IMR-90 (cell line): ENCODE data around the gene KRT82. TPM values are rescaled to one million over a fixed set of nuclear protein-coding genes. Genes with fewer than 3 reads are reported as not detected.

Experiments
- ATAC-seq: fragments of 200-7000 bp; cut with Tn5 transposase; 2 replicates; pipeline ENCODE4 v1.9.1; 2020; ENCODE audit warnings: low read depth, mild to moderate bottlenecking, moderate library complexity
- BruUV-seq: library from RNA; stranded (reverse); fragments of 400-500 nt; replicated peaks from 2 replicates; lab custom pipeline; 2021; lab: Mats Ljungman, UMichigan
- CTCF ChIA-PET: fragments of 300-600 bp; formaldehyde crosslinking; extraction: SDS; loops from one replicate; lab custom pipeline; 2021; ENCODE audit warnings: antibody characterized with exemption; lab: Yijun Ruan, JAX
- POLR2A ChIA-PET: fragments of 300-600 bp; sonication (Branson Sonifier 250); formaldehyde crosslinking; loops from one replicate; lab custom pipeline; 2022; ENCODE audit warnings: antibody characterized with exemption; ENCODE audit not compliant: unreplicated experiment; lab: Charles Lee
- DNase-seq: peaks from one replicate; pipeline ENCODE4 v3.0.0; 2013
- H2AFZ ChIP-seq: replicated peaks from 2 replicates; pipeline ENCODE3; 2013; ENCODE audit warnings: low read length, mild to moderate bottlenecking; ENCODE audit not compliant: poor library complexity
- H2AK5ac ChIP-seq: 2 replicates; pipeline ENCODE4 v1.6.1; 2013; ENCODE audit warnings: low read depth, low read length, inconsistent platforms
- H2AK9ac ChIP-seq: replicated peaks from 2 replicates; pipeline ENCODE3; 2013; ENCODE audit warnings: mild to moderate bottlenecking, low read depth, low read length, moderate library complexity; ENCODE audit not compliant: poor library complexity
- H2BK120ac ChIP-seq: 2 replicates; pipeline ENCODE4 v1.6.1; 2013; ENCODE audit warnings: low read depth, low read length, inconsistent platforms
- H2BK15ac ChIP-seq: 3 replicates; pipeline ENCODE4 v1.6.1; 2013; ENCODE audit warnings: low read depth, low read length, inconsistent platforms
- H2BK20ac ChIP-seq: 2 replicates; pipeline ENCODE4 v1.6.1; 2013; ENCODE audit warnings: low read depth, mild to moderate bottlenecking, inconsistent platforms, low read length, moderate library complexity
- H2BK5ac ChIP-seq: 2 replicates; pipeline ENCODE4 v1.6.1; 2013; ENCODE audit warnings: mild to moderate bottlenecking, low read depth, low read length, inconsistent platforms; ENCODE audit not compliant: poor library complexity, severe bottlenecking
- H3K14ac ChIP-seq: replicated peaks from 2 replicates; pipeline ENCODE4 v1.6.1; 2013; ENCODE audit warnings: low read depth, low read length, inconsistent platforms
- H3K18ac ChIP-seq: 2 replicates; pipeline ENCODE4 v1.6.1; 2013; ENCODE audit warnings: low read depth, low read length, control low read depth
- H3K23ac ChIP-seq: 2 replicates; pipeline ENCODE4 v1.6.1; 2013; ENCODE audit warnings: low read depth, low read length, inconsistent platforms
- H3K27ac ChIP-seq: 2 replicates; pipeline ENCODE4 v1.5.1; 2013; ENCODE audit warnings: mild to moderate bottlenecking, control low read depth, low read length; ENCODE audit not compliant: insufficient read depth
- H3K27me3 ChIP-seq: 2 replicates; pipeline ENCODE4 v1.6.1; 2013; ENCODE audit warnings: low read length; ENCODE audit not compliant: control insufficient read depth, insufficient read depth
- H3K36me3 ChIP-seq: 2 replicates; pipeline ENCODE4 v1.6.1; 2013; ENCODE audit warnings: low read length, mixed read lengths; ENCODE audit not compliant: control insufficient read depth, insufficient read depth
- H3K4ac ChIP-seq: 2 replicates; pipeline ENCODE4 v1.6.1; 2013; ENCODE audit warnings: low read depth, low read length, inconsistent platforms
- H3K4me1 ChIP-seq: 2 replicates; pipeline ENCODE4 v1.6.1; 2013; ENCODE audit warnings: low read length, mixed read lengths; ENCODE audit not compliant: control insufficient read depth, insufficient read depth
- H3K4me2 ChIP-seq: 2 replicates; pipeline ENCODE4 v1.6.1; 2013; ENCODE audit warnings: low read depth, mild to moderate bottlenecking, control low read depth, low read length, moderate library complexity
- H3K4me3 ChIP-seq: 2 replicates; pipeline ENCODE4 v1.5.1; 2013; ENCODE audit warnings: low read depth, mild to moderate bottlenecking, control low read depth, low read length, moderate library complexity; ENCODE audit not compliant: insufficient read depth
- H3K56ac ChIP-seq: 2 replicates; pipeline ENCODE4 v1.6.1; 2013; ENCODE audit warnings: low read length, inconsistent platforms; ENCODE audit not compliant: insufficient read depth; ENCODE audit errors: extremely low read depth
- H3K79me1 ChIP-seq, 2 experiments: 2 replicates each; pipeline ENCODE4 v1.6.1; 2013; ENCODE audit warnings: low read length in 2 of 2, inconsistent platforms in 1 of 2, low read depth in 1 of 2
- H3K9ac ChIP-seq: 2 replicates; pipeline ENCODE4 v1.6.1; 2013; ENCODE audit warnings: low read depth, low read length, control low read depth
- H3K9me1 ChIP-seq: 2 replicates; pipeline ENCODE4 v1.6.1; 2013; ENCODE audit warnings: low read length, inconsistent platforms; ENCODE audit not compliant: insufficient read depth
- H3K9me3 ChIP-seq: 2 replicates; pipeline ENCODE4 v1.6.1; 2013; ENCODE audit warnings: low read length; ENCODE audit not compliant: control insufficient read depth, insufficient read depth
- H4K20me1 ChIP-seq: 2 replicates; pipeline ENCODE4 v1.6.1; 2013; ENCODE audit warnings: low read length, inconsistent platforms; ENCODE audit not compliant: insufficient read depth
- H4K5ac ChIP-seq: 2 replicates; pipeline ENCODE4 v1.6.1; 2013; ENCODE audit warnings: mild to moderate bottlenecking, low read depth, low read length, control low read depth
- H4K8ac ChIP-seq, 2 experiments: 2 replicates each; pipeline ENCODE4 v1.6.1; 2013; ENCODE audit warnings: low read depth in 2 of 2, low read length in 2 of 2, control low read depth in 1 of 2, inconsistent platforms in 1 of 2
- H4K91ac ChIP-seq: 2 replicates; pipeline ENCODE4 v1.6.1; 2013; ENCODE audit warnings: low read depth, low read length, inconsistent platforms; ENCODE audit not compliant: insufficient read depth
- BHLHE40 ChIP-seq: fragments of 150-350 bp; IDR thresholded peaks from 2 replicates; pipeline ENCODE4 v1.6.1; 2016; ENCODE audit warnings: mild to moderate bottlenecking, low read depth, low read length
- CEBPB ChIP-seq: IDR thresholded peaks from 2 replicates; pipeline ENCODE4 v1.6.1; 2012; ENCODE audit warnings: low read depth, low read length, improper control_type of control experiment
- CHD1 ChIP-seq: IDR thresholded peaks from 2 replicates; pipeline ENCODE4 v1.6.1; 2012; ENCODE audit warnings: low read depth, low read length, improper control_type of control experiment
- MAFK ChIP-seq: IDR thresholded peaks from 2 replicates; pipeline ENCODE4 v1.6.1; 2012; ENCODE audit warnings: low read depth, low read length, improper control_type of control experiment
- MXI1 ChIP-seq: IDR thresholded peaks from 2 replicates; pipeline ENCODE4 v1.6.1; 2012; ENCODE audit warnings: low read depth, mild to moderate bottlenecking, low read length, moderate library complexity, borderline replicate concordance
- NFE2L2 ChIP-seq: fragments of 150-350 bp; IDR thresholded peaks from 2 replicates; pipeline ENCODE4 v1.6.1; 2016; ENCODE audit warnings: low read depth, mild to moderate bottlenecking, low read length
- POLR2A ChIP-seq: IDR thresholded peaks from 2 replicates; pipeline ENCODE4 v1.6.1; 2012; ENCODE audit warnings: mild to moderate bottlenecking, low read depth, low read length
- RAD21 ChIP-seq: IDR thresholded peaks from 2 replicates; pipeline ENCODE4 v1.6.1; 2012; ENCODE audit warnings: low read length, improper control_type of control experiment
- RCOR1 ChIP-seq: IDR thresholded peaks from 2 replicates; pipeline ENCODE4 v1.6.1; 2012; ENCODE audit warnings: mild to moderate bottlenecking, low read length, improper control_type of control experiment; ENCODE audit not compliant: insufficient replicate concordance
- RFX5 ChIP-seq: IDR thresholded peaks from 2 replicates; pipeline ENCODE4 v1.8.0; 2012; ENCODE audit warnings: low read depth, mild to moderate bottlenecking, low read length, moderate library complexity
- SMC3 ChIP-seq: fragments of 150-350 bp; IDR thresholded peaks from 2 replicates; pipeline ENCODE4 v1.6.1; 2016; ENCODE audit warnings: low read depth, mild to moderate bottlenecking, antibody characterized with exemption, low read length, moderate library complexity
- WGBS, 2 experiments: methylation state at CpG; one replicate each; pipeline versions ENCODE4 v1.1.5 to v1.1.7; 2013; ENCODE audit warnings: missing lambda C conversion rate in 2 of 2; ENCODE audit not compliant: insufficient read length in 1 of 2; ENCODE audit errors: extremely low coverage in 2 of 2; 5-methylcytosine and 5-hydroxymethylcytosine counted together
- dilution Hi-C: fragments of 300-500 bp; cut with HindIII; formaldehyde crosslinking; loops from one replicate; pipeline ENCODE4 v1.14.3; 2018; ENCODE audit warnings: low sequenced_read_pairs; ENCODE audit not compliant: unreplicated experiment
- in situ Hi-C: fragments of 300-500 bp; cut with MboI; formaldehyde crosslinking; loops from 3 replicates; pipeline ENCODE4 v1.14.3; 2019; ENCODE audit warnings: low sequenced_read_pairs, inconsistent platforms, mixed read lengths
- intact Hi-C: fragments of 100-400 bp; cut with micrococcal nuclease; formaldehyde crosslinking; loops from 2 replicates; pipeline ENCODE4 v1.10.0; 2022
- polyA plus RNA-seq, 3 experiments: library from polyadenylated mRNA; depleted of rRNA; stranded (reverse); fragments of >200 nt; gene quantifications; 2 replicates each; pipeline ENCODE4 v1.2.3, GENCODE V29; 2012; ENCODE audit warnings: low replicate concordance in 1 of 3
- total RNA-seq: library from RNA; depleted of rRNA; stranded (reverse); fragments of >200 nt; gene quantifications from 2 replicates; pipeline ENCODE4 v1.2.3, GENCODE V29; 2012
- TF ChIP-seq, protein P1 (sequence below): fragments of 150-350 bp; IDR thresholded peaks from 2 replicates; pipeline ENCODE4 v1.6.1; 2016; ENCODE audit warnings: low read depth, mild to moderate bottlenecking, low read length, moderate library complexity, borderline replicate concordance
- TF ChIP-seq, protein P2 (sequence below): fragments of 150-350 bp; IDR thresholded peaks from 2 replicates; pipeline ENCODE4 v1.6.1; 2017; ENCODE audit warnings: mild to moderate bottlenecking, antibody characterized with exemption, low read length, low read depth
- TF ChIP-seq, protein P3 (sequence below): conservative IDR thresholded peaks from 2 replicates; pipeline ENCODE4 v1.5.1; 2012; ENCODE audit warnings: mild to moderate bottlenecking, low read depth, low read length, improper control_type of control experiment

KRT82 gene
- total and polyA plus RNA-seq, 2 of the 4 experiments (the other 2 are of a cell fraction), result not detected

DNA sequence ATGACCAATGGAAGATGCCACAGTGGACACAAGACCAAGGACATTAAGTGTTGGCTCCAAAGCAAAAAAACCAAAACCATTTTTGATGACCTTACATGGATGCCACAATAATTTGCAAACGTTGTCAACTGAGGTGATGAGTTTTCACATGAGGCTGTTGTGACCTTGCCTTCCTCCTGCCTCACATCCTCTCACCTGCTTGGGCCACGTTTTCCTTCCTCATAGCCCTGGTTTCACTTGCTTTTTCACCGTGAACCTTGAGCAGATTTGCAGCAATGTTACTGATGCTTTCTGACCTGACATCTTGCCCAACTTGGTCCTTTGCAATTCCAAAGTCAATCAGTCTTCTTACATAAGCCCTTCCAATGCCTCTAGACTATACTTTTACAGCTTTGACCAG lies 42.1 kb upstream of the KRT82 start:
- Histone ChIP-seq H2AK5ac (no peak overlapping the region), H3K36me3 (no peaks in the 10 kb centered on the region), H3K4me1 (no peaks in the 10 kb centered on the region), H3K4me2 (no peak overlapping the region), H2BK20ac (no peak overlapping the region), H3K14ac (no peak overlapping the region), H4K91ac (no peak overlapping the region), H3K4me3 (no peak overlapping the region), H3K4ac (no peak overlapping the region), H4K20me1 (no peaks in the 10 kb centered on the region), H2AFZ (no peak overlapping the region), H3K27ac (no peak overlapping the region), H3K79me1 (no peaks in the 10 kb centered on the region), H2BK5ac (no peak overlapping the region), H3K9ac (no peak overlapping the region), H3K18ac (no peak overlapping the region), H3K9me3 (no peaks in the 10 kb centered on the region), H3K56ac (no peak overlapping the region), H3K27me3 (peaks cover 15% of the 10 kb centered on the region), H2AK9ac (no peak overlapping the region), H3K9me1 (no peaks in the 10 kb centered on the region), H2BK120ac (no peak overlapping the region), H4K8ac (no peak overlapping the region), H3K23ac (no peak overlapping the region), H4K5ac (no peak overlapping the region), H2BK15ac (no peak overlapping the region)
- no TSS peak for BruUV-seq
- no peak for DNase-seq
- dilution Hi-C loops (no loop called here), in situ Hi-C loops (no loop called here), intact Hi-C loops (no loop called here)
- ChIA-PET POLR2A (no interaction called here), CTCF (no interaction called here)
- no peak for ATAC-seq
- WGBS, 2 experiments, result 0% methylated on average over 1 of the region's 3 CpGs; no CpG with 5 or more reads in 1 of the 2 experiments
- TF ChIP-seq, protein P1, sequence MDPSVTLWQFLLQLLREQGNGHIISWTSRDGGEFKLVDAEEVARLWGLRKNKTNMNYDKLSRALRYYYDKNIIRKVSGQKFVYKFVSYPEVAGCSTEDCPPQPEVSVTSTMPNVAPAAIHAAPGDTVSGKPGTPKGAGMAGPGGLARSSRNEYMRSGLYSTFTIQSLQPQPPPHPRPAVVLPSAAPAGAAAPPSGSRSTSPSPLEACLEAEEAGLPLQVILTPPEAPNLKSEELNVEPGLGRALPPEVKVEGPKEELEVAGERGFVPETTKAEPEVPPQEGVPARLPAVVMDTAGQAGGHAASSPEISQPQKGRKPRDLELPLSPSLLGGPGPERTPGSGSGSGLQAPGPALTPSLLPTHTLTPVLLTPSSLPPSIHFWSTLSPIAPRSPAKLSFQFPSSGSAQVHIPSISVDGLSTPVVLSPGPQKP, result no peak
- TF ChIP-seq, protein P2, sequence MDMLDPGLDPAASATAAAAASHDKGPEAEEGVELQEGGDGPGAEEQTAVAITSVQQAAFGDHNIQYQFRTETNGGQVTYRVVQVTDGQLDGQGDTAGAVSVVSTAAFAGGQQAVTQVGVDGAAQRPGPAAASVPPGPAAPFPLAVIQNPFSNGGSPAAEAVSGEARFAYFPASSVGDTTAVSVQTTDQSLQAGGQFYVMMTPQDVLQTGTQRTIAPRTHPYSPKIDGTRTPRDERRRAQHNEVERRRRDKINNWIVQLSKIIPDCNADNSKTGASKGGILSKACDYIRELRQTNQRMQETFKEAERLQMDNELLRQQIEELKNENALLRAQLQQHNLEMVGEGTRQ, result no peak
- TF ChIP-seq MXI1 (no peak), NFE2L2 (no peak), SMC3 (no peak), CHD1 (no peak), RCOR1 (no peak), BHLHE40 (no peak), RAD21 (no peak), MAFK (no peak), RFX5 (no peak), CEBPB (no peak), POLR2A (no peak)
- TF ChIP-seq, protein P3, sequence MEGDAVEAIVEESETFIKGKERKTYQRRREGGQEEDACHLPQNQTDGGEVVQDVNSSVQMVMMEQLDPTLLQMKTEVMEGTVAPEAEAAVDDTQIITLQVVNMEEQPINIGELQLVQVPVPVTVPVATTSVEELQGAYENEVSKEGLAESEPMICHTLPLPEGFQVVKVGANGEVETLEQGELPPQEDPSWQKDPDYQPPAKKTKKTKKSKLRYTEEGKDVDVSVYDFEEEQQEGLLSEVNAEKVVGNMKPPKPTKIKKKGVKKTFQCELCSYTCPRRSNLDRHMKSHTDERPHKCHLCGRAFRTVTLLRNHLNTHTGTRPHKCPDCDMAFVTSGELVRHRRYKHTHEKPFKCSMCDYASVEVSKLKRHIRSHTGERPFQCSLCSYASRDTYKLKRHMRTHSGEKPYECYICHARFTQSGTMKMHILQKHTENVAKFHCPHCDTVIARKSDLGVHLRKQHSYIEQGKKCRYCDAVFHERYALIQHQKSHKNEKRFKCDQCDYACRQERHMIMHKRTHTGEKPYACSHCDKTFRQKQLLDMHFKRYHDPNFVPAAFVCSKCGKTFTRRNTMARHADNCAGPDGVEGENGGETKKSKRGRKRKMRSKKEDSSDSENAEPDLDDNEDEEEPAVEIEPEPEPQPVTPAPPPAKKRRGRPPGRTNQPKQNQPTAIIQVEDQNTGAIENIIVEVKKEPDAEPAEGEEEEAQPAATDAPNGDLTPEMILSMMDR, result no peak
